Small intestine (tissue), 7 donors: Measurements from ENCODE around the gene TNNC2. TPM values are rescaled to one million over a fixed set of nuclear protein-coding genes. Genes with fewer than 3 reads are reported as not detected.

Experiments
- DNase-seq, 2 donors: peaks; one replicate each; pipeline versions ENCODE4 v3.0.0 to v3.0.0-alpha.2; 2013
- FAIRE-seq: peaks from 2 replicates; lab custom pipeline; 2012; peaks lifted over from hg19 to GRCh38; lab: Jason Lieb, UNC
- H3K27ac ChIP-seq, 3 donors: one replicate each; pipeline ENCODE4 v1.5.1; 2013; ENCODE audit warnings: low read length in 2 of 3, mild to moderate bottlenecking in 2 of 3, control low read depth in 1 of 3, inconsistent platforms in 1 of 3, low read depth in 1 of 3, moderate library complexity in 1 of 3
- H3K27me3 ChIP-seq, 3 donors: one replicate each; pipeline ENCODE4 v1.6.1; 2013; ENCODE audit warnings: low read length in 3 of 3, inconsistent platforms in 1 of 3; ENCODE audit not compliant: control insufficient read depth in 3 of 3, insufficient read depth in 3 of 3
- H3K36me3 ChIP-seq, 3 donors: one replicate each; pipeline ENCODE4 v1.6.1; 2013; ENCODE audit warnings: low read length in 3 of 3, inconsistent platforms in 1 of 3, low read depth in 1 of 3, mild to moderate bottlenecking in 1 of 3, moderate library complexity in 1 of 3; ENCODE audit not compliant: control insufficient read depth in 3 of 3, insufficient read depth in 2 of 3
- H3K4me1 ChIP-seq, 3 donors: one replicate each; pipeline ENCODE4 v1.6.1; 2013; ENCODE audit warnings: low read length in 2 of 3, inconsistent platforms in 1 of 3, low read depth in 1 of 3, mild to moderate bottlenecking in 1 of 3, moderate library complexity in 1 of 3; ENCODE audit not compliant: control insufficient read depth in 3 of 3, insufficient read depth in 2 of 3
- H3K4me3 ChIP-seq, 3 donors: one replicate each; pipeline ENCODE4 v1.5.1; 2013; ENCODE audit warnings: low read length in 3 of 3, control low read depth in 1 of 3, inconsistent platforms in 1 of 3, low read depth in 1 of 3, mild to moderate bottlenecking in 1 of 3, moderate library complexity in 1 of 3
- H3K9me3 ChIP-seq, 2 donors: one replicate each; pipeline ENCODE4 v1.6.1; 2013; ENCODE audit warnings: low read depth in 1 of 2, low read length in 1 of 2; ENCODE audit not compliant: control insufficient read depth in 2 of 2, insufficient read depth in 1 of 2
- WGBS, 3 donors: extraction: QIAGEN DNeasy Blood & Tissue Kit; methylation state at CpG; one replicate each; pipeline ENCODE4 v1.1.7; 2013; 5-methylcytosine and 5-hydroxymethylcytosine counted together
- polyA plus RNA-seq, 4 donors: library from polyadenylated mRNA; stranded (reverse) in 3 of 4; unstranded in 1 of 4; fragments of 200-250 nt in 3 of 4; fragments of 120-200 nt in 1 of 4; gene quantifications; one replicate each; pipeline versions ENCODE4 v1.2.1 to v1.2.3, GENCODE V29; 2013
- donor health status: healthy with polysubstance abuse.
- donor health status: control.
- donor health status: control.
- donor health status: Bipolar disorder and iron deficiency.
- donor health status: healthy.

Gene TNNC2
- polyA plus RNA-seq, 4 donors, result 2.6 to 23.7 (median 13.5) TPM

DNA sequence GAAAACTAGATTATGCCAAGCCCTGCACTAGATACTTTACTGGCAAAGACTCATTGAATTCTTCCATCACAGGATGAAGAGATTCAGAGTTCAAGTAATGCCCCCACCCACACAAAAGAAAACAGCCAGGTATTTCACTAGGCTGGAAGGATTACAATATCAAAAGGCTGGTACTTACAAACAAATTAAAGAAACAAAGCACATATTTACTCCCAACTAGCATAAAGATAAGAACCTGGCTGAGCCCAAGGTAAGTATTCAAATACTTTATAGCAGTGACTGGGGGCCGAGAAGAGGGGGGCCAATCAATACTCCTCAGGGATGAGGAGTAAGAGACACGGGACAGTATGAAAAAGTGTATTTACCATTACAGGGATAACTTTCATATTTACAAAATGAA lies 26.4 kb upstream of the TNNC2 start:
- peaks cover 2 to 44% (median 3%) of the 10 kb centered on the region in 3 donors for H3K36me3 ChIP-seq
- DNase-seq, result no peak
- no peaks in the 10 kb centered on the region for H3K9me3 ChIP-seq
- H3K4me3 ChIP-seq, result no peak overlapping the region
- 64 to 83% (median 70%) methylated on average over 2 of the region's 2 CpGs for WGBS, 3 donors
- no peak overlapping the region for H3K27ac ChIP-seq
- H3K27me3 ChIP-seq, result no peaks in the 10 kb centered on the region
- H3K4me1 ChIP-seq, result peaks cover 6 to 22% (median 7%) of the 10 kb centered on the region in 3 donors
- no peak for FAIRE-seq

DNA sequence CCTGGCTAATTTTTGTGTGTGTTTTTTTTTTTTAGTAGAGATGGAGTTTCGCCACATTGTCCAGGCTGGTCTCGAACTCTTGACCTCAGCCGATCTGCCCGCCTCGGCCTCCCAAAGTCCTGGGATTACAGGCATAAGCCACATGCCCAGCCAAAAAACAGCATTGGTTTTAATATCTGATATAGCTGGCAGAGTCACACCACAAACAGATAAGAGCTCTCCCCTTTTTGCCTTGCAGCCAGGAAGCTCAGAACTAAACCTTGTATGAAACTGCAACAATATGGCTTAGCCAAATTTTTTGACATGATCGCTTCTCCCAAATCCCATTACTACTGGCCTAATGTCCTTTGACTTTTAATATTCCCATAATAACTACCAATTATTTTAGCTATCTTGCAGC lies 25.2 kb upstream of the TNNC2 start:
- H3K36me3 ChIP-seq, result peaks cover 3 to 53% (median 5%) of the 10 kb centered on the region in 3 donors
- peaks cover 6 to 22% (median 7%) of the 10 kb centered on the region in 3 donors for H3K4me1 ChIP-seq
- no peak for FAIRE-seq
- H3K4me3 ChIP-seq, result no peak overlapping the region
- H3K9me3 ChIP-seq, result no peaks in the 10 kb centered on the region
- H3K27me3 ChIP-seq, result no peaks in the 10 kb centered on the region
- 97 to 100% (median 97%) methylated on average over 6 of the region's 6 CpGs for WGBS, 3 donors
- no peak overlapping the region for H3K27ac ChIP-seq
- no peak for DNase-seq

DNA sequence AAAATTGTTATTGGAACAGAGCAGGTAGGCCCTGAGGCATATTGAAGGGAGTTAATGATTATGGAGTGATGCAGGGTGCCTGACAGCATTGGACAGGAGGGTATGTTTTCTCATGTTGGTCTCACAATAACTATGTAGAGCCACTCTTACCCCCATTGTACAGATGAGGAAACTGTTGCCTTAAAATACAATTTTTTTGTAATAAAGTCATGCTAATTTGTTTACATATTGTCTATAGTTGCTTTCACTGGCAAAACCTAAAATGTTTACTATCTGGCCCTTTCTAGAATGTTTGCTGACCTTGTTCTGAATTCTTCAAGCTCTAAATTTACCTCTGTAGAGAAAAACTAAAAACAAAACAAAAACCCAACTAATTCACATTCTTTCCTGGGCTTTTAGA lies 24.4 kb upstream of the TNNC2 start:
- no peak for DNase-seq
- Histone ChIP-seq H3K4me3 (no peak overlapping the region), H3K9me3 (no peaks in the 10 kb centered on the region), H3K36me3 (peaks cover 3 to 61% (median 5%) of the 10 kb centered on the region in 3 donors), H3K4me1 (peaks cover 6 to 22% (median 7%) of the 10 kb centered on the region in 3 donors), H3K27ac (peak overlapping the region in 1 of 3 donors; percentile 61), H3K27me3 (no peaks in the 10 kb centered on the region)
- FAIRE-seq, result no peak

DNA sequence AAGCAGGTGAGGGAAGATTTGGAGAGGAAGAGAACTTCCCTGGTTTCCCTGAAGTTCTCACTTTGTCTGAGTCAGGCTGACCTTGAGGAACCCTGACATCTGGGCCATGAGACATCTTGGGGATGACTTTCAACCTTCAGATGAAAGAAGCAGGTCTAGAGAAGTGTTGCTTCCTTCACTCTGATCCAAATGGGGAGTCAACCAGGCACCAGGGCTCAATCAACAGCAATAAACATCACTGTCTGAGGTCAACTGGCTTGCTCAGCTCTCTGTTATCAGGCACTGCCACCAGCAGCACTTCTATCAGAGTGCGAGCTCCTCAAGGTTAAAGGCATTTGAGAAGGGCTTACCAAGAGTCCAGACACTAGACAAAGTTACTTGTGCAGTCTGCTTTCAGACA lies 23.8 kb upstream of the TNNC2 start:
- H3K4me3 ChIP-seq, result no peak overlapping the region
- H3K27me3 ChIP-seq, result no peaks in the 10 kb centered on the region
- peak overlapping the region in 1 of 3 donors; percentile 61 for H3K27ac ChIP-seq
- no peaks in the 10 kb centered on the region for H3K9me3 ChIP-seq
- FAIRE-seq, result no peak
- WGBS, 3 donors, result 57 to 90% (median 64%) methylated on average over 1 of the region's 1 CpG
- peaks cover 3 to 62% (median 5%) of the 10 kb centered on the region in 3 donors for H3K36me3 ChIP-seq
- peaks cover 4 to 18% (median 6%) of the 10 kb centered on the region in 3 donors for H3K4me1 ChIP-seq
- DNase-seq, result peak; percentile 42 to 58

DNA sequence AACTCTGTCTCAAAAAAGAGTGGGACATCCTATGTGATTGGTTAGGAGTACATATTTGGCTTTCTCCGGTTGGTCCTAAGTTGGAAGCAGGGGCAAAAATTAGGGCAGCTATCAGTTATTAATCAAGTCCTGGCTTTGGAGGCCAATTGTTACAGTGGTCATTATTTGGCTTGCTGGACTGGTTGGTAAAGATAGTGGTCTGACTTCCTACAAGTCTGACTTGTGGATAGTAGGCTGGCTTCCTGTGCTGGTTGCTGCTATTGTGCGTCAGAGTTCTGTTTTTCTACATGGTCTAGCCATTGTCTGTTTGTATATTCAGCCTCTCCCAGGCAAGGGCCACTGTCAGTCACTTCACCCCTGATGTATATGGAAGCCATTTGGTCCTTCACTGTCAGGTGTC lies 23.1 kb upstream of the TNNC2 start:
- FAIRE-seq, result no peak
- no peak overlapping the region for H3K4me3 ChIP-seq
- H3K9me3 ChIP-seq, result no peaks in the 10 kb centered on the region
- H3K4me1 ChIP-seq, result peaks cover 0 to 15% (median 3%) of the 10 kb centered on the region in 3 donors
- no peaks in the 10 kb centered on the region for H3K27me3 ChIP-seq
- 95 to 96% (median 96%) methylated on average over 2 of the region's 2 CpGs for WGBS, 3 donors
- H3K36me3 ChIP-seq, result peaks cover 5 to 67% (median 6%) of the 10 kb centered on the region in 3 donors
- H3K27ac ChIP-seq, result peak overlapping the region in 1 of 3 donors; percentile 61
- DNase-seq, result no peak

DNA sequence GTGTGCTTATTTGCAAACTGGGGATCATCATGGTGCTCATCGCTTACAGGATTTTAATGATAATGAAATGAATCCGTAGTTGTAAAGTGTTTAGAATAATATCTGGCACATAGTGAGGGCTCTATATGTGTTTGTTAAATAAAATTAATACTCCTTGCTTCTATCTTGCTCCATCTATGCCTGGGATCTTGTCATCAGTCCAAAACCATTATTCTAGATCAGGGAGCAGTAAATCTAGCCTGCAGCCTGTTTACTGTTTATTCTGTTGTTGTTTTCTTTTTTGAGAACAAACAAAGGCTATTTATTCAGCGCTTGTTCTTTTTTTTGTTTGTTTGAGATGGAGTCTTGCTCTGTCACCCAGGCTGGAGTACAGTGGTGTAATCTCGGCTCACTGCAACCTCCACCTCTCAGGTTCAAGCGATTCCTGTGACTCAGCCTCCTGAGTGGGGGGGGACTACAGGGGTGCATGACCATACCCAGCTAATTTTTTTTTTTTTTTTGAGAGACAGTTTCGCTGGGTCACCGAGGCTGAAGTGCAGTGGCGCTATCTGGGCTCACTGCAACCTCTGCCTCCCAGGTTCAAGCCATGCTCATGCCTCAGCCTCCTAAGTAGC lies 22.0 kb upstream of the TNNC2 start:
- Histone ChIP-seq H3K4me1 (peaks cover 0 to 8% (median 0%) of the 10 kb centered on the region in 3 donors), H3K9me3 (no peaks in the 10 kb centered on the region), H3K27me3 (no peaks in the 10 kb centered on the region), H3K27ac (no peak overlapping the region), H3K4me3 (no peak overlapping the region), H3K36me3 (peaks cover 10 to 66% (median 12%) of the 10 kb centered on the region in 3 donors)
- no peak for DNase-seq
- no peak for FAIRE-seq
- 89 to 93% (median 91%) methylated on average over 8 of the region's 8 CpGs for WGBS, 3 donors

DNA sequence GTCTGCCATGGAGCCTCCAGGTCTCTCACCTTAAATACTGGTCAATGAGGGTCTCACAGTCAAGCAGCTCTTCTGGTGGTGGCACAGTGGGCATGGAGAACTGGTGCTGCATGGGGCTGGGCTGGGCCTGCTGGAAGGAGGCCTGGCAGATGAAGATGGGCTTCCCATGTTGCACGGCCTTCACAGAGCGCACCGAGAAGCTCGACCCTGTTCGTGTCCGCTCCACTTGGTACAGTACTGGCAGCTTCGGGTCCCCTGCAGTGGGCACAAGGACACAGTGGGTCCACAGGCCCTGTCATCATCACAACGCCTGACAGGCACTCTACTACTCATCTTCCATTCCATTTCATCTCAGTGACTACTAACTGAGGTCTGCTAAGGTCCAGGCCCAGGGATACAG lies 21.3 kb upstream of the TNNC2 start:
- Histone ChIP-seq H3K27ac (no peak overlapping the region), H3K9me3 (no peaks in the 10 kb centered on the region), H3K4me1 (peaks cover 0 to 8% (median 0%) of the 10 kb centered on the region in 3 donors), H3K36me3 (peaks cover 16 to 70% (median 17%) of the 10 kb centered on the region in 3 donors), H3K4me3 (no peak overlapping the region), H3K27me3 (no peaks in the 10 kb centered on the region)
- DNase-seq, result no peak
- WGBS, 3 donors, result 95 to 96% (median 96%) methylated on average over 8 of the region's 8 CpGs
- FAIRE-seq, result no peak

DNA sequence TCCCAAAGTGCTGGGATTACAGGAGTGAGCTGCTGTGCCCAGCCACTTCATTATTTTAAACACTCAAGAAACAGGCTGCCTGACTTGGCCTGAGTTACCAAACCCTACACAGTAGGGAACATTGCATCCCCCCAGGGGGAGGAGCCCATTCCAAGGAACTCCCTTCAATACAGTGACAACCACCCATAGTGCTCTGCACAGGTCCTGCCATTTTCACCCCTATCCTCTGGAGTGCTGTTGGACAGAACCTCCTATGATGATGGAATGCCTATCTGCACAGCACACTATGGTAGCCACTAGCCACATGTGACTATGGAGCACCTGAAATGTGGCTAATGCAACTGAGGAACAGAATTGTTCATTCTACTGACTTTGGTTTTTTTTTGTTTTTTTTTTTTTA lies 18.3 kb upstream of the TNNC2 start:
- H3K4me1 ChIP-seq, result no peaks in the 10 kb centered on the region
- H3K27me3 ChIP-seq, result no peaks in the 10 kb centered on the region
- DNase-seq (no peak), FAIRE-seq (no peak)
- H3K4me3 ChIP-seq, result no peak overlapping the region
- H3K36me3 ChIP-seq, result peaks cover 19 to 82% (median 23%) of the 10 kb centered on the region in 3 donors
- no peaks in the 10 kb centered on the region for H3K9me3 ChIP-seq
- no peak overlapping the region for H3K27ac ChIP-seq

DNA sequence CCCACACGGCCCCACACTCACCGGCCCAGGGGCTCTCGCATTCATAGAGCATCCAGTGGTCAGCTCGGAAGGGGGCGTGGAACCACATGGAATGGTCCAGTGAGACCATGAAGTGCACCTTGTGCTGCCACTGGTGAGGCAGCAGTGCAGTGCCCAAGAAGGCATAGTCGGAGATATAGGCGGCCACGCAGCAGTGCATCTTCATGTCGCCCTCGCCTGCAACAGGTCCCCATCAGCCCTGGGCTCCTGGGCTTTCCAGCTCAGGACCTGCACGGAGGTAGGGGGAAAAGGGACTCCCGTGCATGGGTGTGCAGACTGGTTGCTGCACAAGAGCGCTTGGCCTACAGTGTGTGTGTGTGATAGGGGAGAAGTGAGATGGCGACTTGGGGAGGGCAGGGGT lies 16.4 kb upstream of the TNNC2 start:
- no peaks in the 10 kb centered on the region for H3K4me1 ChIP-seq
- H3K27me3 ChIP-seq, result no peaks in the 10 kb centered on the region
- no peak overlapping the region for H3K4me3 ChIP-seq
- no peaks in the 10 kb centered on the region for H3K9me3 ChIP-seq
- WGBS, 3 donors, result 92 to 98% (median 96%) methylated on average over 14 of the region's 14 CpGs
- FAIRE-seq, result no peak
- peak overlapping the region in 1 of 3 donors; percentile 8 for H3K27ac ChIP-seq
- DNase-seq, result no peak
- peaks cover 17 to 78% (median 20%) of the 10 kb centered on the region in 3 donors for H3K36me3 ChIP-seq
